ENCODE measurements around the gene VCAM1. TPM values are rescaled to one million over a fixed set of nuclear protein-coding genes. Genes with fewer than 3 reads are reported as not detected.

Gene VCAM1
- total RNA-seq, 1 donor from 2014 or later: 6.1 TPM

GRCh38 chr1:100699744-100700143 lies 19.8 kb upstream of the VCAM1 start:
- H3K4me1 Mint-ChIP-seq (ENCODE audit: low read depth): peaks cover 45% of the 10 kb centered on the region

GRCh38 chr1:100700586-100700985 lies 19.0 kb upstream of the VCAM1 start:
- no peak overlapping the region for H3K27ac Mint-ChIP-seq (ENCODE audit: unreplicated experiment)
- H3K27me3 Mint-ChIP-seq (ENCODE audit: low read depth): no peaks in the 10 kb centered on the region
- peaks cover 14% of the 10 kb centered on the region for H3K9me3 Mint-ChIP-seq (ENCODE audit: low read depth)
- DNase-seq (ENCODE audit: low spot score): no peak
- TF ChIP-seq, protein P1, sequence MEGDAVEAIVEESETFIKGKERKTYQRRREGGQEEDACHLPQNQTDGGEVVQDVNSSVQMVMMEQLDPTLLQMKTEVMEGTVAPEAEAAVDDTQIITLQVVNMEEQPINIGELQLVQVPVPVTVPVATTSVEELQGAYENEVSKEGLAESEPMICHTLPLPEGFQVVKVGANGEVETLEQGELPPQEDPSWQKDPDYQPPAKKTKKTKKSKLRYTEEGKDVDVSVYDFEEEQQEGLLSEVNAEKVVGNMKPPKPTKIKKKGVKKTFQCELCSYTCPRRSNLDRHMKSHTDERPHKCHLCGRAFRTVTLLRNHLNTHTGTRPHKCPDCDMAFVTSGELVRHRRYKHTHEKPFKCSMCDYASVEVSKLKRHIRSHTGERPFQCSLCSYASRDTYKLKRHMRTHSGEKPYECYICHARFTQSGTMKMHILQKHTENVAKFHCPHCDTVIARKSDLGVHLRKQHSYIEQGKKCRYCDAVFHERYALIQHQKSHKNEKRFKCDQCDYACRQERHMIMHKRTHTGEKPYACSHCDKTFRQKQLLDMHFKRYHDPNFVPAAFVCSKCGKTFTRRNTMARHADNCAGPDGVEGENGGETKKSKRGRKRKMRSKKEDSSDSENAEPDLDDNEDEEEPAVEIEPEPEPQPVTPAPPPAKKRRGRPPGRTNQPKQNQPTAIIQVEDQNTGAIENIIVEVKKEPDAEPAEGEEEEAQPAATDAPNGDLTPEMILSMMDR (IDR thresholded peaks at IDR 0.05): no peak
- peaks cover 5% of the 10 kb centered on the region for H3K36me3 Mint-ChIP-seq (ENCODE audit: low read depth)
- no peak overlapping the region for H3K4me3 Mint-ChIP-seq (ENCODE audit: unreplicated experiment)
- H3K4me1 Mint-ChIP-seq (ENCODE audit: low read depth): peaks cover 47% of the 10 kb centered on the region

More at GRCh38 chr1:100699744-100700143, 19.8 kb upstream of the VCAM1 start:
- Mint-ChIP-seq H3K9me3 (ENCODE audit: low read depth) (peaks cover 16% of the 10 kb centered on the region), H3K36me3 (ENCODE audit: low read depth) (peaks cover 5% of the 10 kb centered on the region), H3K27me3 (ENCODE audit: low read depth) (no peaks in the 10 kb centered on the region), H3K4me3 (ENCODE audit: unreplicated experiment) (no peak overlapping the region), H3K27ac (ENCODE audit: unreplicated experiment) (peak overlapping the region; percentile 60)
- no peak for DNase-seq (ENCODE audit: low spot score)
- TF ChIP-seq, protein P1 (IDR thresholded peaks at IDR 0.05): no peak

DNA sequence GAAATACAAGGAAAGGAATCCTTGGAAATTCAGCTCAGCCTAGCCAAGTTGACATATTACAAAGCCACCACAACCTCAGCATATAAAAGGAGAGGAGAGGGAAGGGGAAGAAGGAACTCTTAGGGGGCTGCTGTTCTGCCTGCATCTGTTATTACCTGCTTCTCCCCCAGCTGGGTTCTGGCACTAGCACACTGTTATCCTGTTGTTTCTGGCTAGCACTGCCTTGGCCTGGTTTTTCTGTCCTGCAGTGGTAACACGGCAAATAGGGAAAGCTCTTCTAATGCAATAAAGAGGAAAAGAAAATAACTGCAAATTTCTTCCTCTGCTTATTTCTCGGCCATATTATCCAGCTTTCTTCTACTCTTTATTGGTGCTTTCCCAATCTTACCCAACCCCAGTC lies 16.5 kb upstream of the VCAM1 start:
- TF ChIP-seq, protein P1 (IDR thresholded peaks at IDR 0.05): no peak
- Mint-ChIP-seq H3K4me1 (ENCODE audit: low read depth) (peaks cover 63% of the 10 kb centered on the region), H3K9me3 (ENCODE audit: low read depth) (peaks cover 3% of the 10 kb centered on the region), H3K27me3 (ENCODE audit: low read depth) (no peaks in the 10 kb centered on the region), H3K27ac (ENCODE audit: unreplicated experiment) (peak overlapping the region; percentile 84), H3K4me3 (ENCODE audit: unreplicated experiment) (no peak overlapping the region), H3K36me3 (ENCODE audit: low read depth) (peaks cover 2% of the 10 kb centered on the region)
- DNase-seq (ENCODE audit: low spot score): no peak

GRCh38 chr1:100703716-100704115 lies 15.8 kb upstream of the VCAM1 start:
- H3K27me3 Mint-ChIP-seq (ENCODE audit: low read depth): no peaks in the 10 kb centered on the region
- DNase-seq (ENCODE audit: low spot score): no peak
- peak overlapping the region; percentile 84 for H3K27ac Mint-ChIP-seq (ENCODE audit: unreplicated experiment)
- peaks cover 3% of the 10 kb centered on the region for H3K9me3 Mint-ChIP-seq (ENCODE audit: low read depth)
- TF ChIP-seq, protein P1 (IDR thresholded peaks at IDR 0.05): no peak
- H3K4me1 Mint-ChIP-seq (ENCODE audit: low read depth): peaks cover 70% of the 10 kb centered on the region
- peaks cover 2% of the 10 kb centered on the region for H3K36me3 Mint-ChIP-seq (ENCODE audit: low read depth)
- no peak overlapping the region for H3K4me3 Mint-ChIP-seq (ENCODE audit: unreplicated experiment)

- TF ChIP-seq, protein P1 (IDR thresholded peaks at IDR 0.05): no peak
- no peaks in the 10 kb centered on the region for H3K27me3 Mint-ChIP-seq (ENCODE audit: low read depth)
- no peaks in the 10 kb centered on the region for H3K36me3 Mint-ChIP-seq (ENCODE audit: low read depth)
- H3K9me3 Mint-ChIP-seq (ENCODE audit: low read depth): no peaks in the 10 kb centered on the region
- no peak for DNase-seq (ENCODE audit: low spot score)
- H3K4me1 Mint-ChIP-seq (ENCODE audit: low read depth): peaks cover 74% of the 10 kb centered on the region
- H3K27ac Mint-ChIP-seq (ENCODE audit: unreplicated experiment): peak overlapping the region; percentile 84
- no peak overlapping the region for H3K4me3 Mint-ChIP-seq (ENCODE audit: unreplicated experiment)
Measured at GRCh38 chr1:100704473-100704872, 15.1 kb upstream of the VCAM1 start.
